T-cell (primary cell): ENCODE results near the gene CRYM. TPM values are rescaled to one million over a fixed set of nuclear protein-coding genes. Genes with fewer than 3 reads are reported as not detected.
"Not testable (repeated sequence)": the region's sequence is repeated elsewhere in the genome, so short reads cannot be mapped to it uniquely, and the experiment has no call there.

Experiments used
- ATAC-seq, 4 experiments: fragments of 200-7000 bp in 3 of 4; fragments of 150-1000 bp in 1 of 4; cut with Tn5 transposase; replicated peaks in 1 of 4; 1 replicate in 3 of 4; 2 replicates in 1 of 4; pipeline ENCODE4 v1.10.0; 2021; ENCODE audit warnings: moderate library complexity in 3 of 4, mild to moderate bottlenecking in 2 of 4, moderate number of reproducible peaks in 1 of 4
- CTCF ChIA-PET, 2 donors: fragments of 300-600 bp; sonication (Branson Sonifier 250); formaldehyde crosslinking; loops; one replicate each; lab custom pipeline; 2022; ENCODE audit warnings: antibody characterized with exemption in 2 of 2; lab: Charles Lee
- POLR2A ChIA-PET, 2 donors: fragments of 300-600 bp; sonication (Branson Sonifier 250); formaldehyde crosslinking; loops; one replicate each; lab custom pipeline; 2022; ENCODE audit warnings: antibody characterized with exemption in 2 of 2; lab: Charles Lee
- DNase-seq, 35 experiments: peaks; one replicate each; pipeline versions ENCODE4 v3.0.0 to v3.0.0-alpha.2; 2013 to 2023
- H3K27ac ChIP-seq: one replicate; pipeline ENCODE4 v1.5.1; 2013; ENCODE audit warnings: low read length
- H3K27me3 ChIP-seq, 2 experiments: replicated peaks in 1 of 2; 1 replicate in 1 of 2; 2 replicates in 1 of 2; pipeline versions ENCODE4 v1.6.1 to v1.7.0; 2013; ENCODE audit warnings: low read length in 1 of 2, mixed read lengths in 1 of 2; ENCODE audit not compliant: control insufficient read depth in 2 of 2, insufficient read depth in 2 of 2; ENCODE audit errors: extremely low read depth in 1 of 2
- H3K36me3 ChIP-seq, 2 donors: 1 replicate in 1 of 2; 2 replicates in 1 of 2; pipeline versions ENCODE4 v1.6.1 to v1.7.0; 2013; ENCODE audit warnings: low read length in 1 of 2; ENCODE audit not compliant: control insufficient read depth in 2 of 2, insufficient read depth in 1 of 2; ENCODE audit errors: extremely low read depth in 1 of 2
- H3K4me1 ChIP-seq, 2 experiments: 1 replicate in 1 of 2; 2 replicates in 1 of 2; pipeline versions ENCODE4 v1.6.1 to v1.7.0; 2013; ENCODE audit warnings: low read length in 2 of 2, mixed read lengths in 1 of 2; ENCODE audit not compliant: insufficient read depth in 2 of 2, control insufficient read depth in 1 of 2; ENCODE audit errors: extremely low read depth in 1 of 2
- H3K4me3 ChIP-seq, 2 donors: 1 replicate in 1 of 2; 2 replicates in 1 of 2; pipeline versions ENCODE4 v1.5.1 to v1.7.0; 2013; ENCODE audit warnings: mild to moderate bottlenecking in 2 of 2, low read length in 1 of 2, moderate library complexity in 1 of 2; ENCODE audit not compliant: control insufficient read depth in 1 of 2; ENCODE audit errors: extremely low read depth in 1 of 2
- H3K9me3 ChIP-seq: 2 replicates; pipeline ENCODE4 v1.7.0; 2013
- H3K27ac Mint-ChIP-seq, 2 donors: one replicate each; pipeline ENCODE4 v1.8.0; 2020 to 2021; ENCODE audit warnings: mild to moderate bottlenecking in 2 of 2, mixed read lengths in 2 of 2
- H3K27me3 Mint-ChIP-seq, 2 donors: one replicate each; pipeline ENCODE4 v1.8.0; 2021 to 2022; ENCODE audit warnings: mixed read lengths in 2 of 2
- H3K36me3 Mint-ChIP-seq: one replicate; pipeline ENCODE4 v1.8.0; 2021; ENCODE audit warnings: mixed read lengths
- H3K4me1 Mint-ChIP-seq, 3 donors: one replicate each; pipeline ENCODE4 v1.8.0; 2020 to 2022; ENCODE audit warnings: mixed read lengths in 3 of 3, mild to moderate bottlenecking in 1 of 3
- H3K4me3 Mint-ChIP-seq, 3 donors: one replicate each; pipeline ENCODE4 v1.8.0; 2020 to 2022; ENCODE audit warnings: mild to moderate bottlenecking in 3 of 3, mixed read lengths in 3 of 3, moderate library complexity in 3 of 3
- H3K9me3 Mint-ChIP-seq, 3 donors: one replicate each; pipeline ENCODE4 v1.8.0; 2020 to 2022; ENCODE audit warnings: mixed read lengths in 3 of 3
- WGBS: methylation state at CpG from one replicate; pipeline ENCODE4 v1.1.5; 2013; ENCODE audit warnings: missing lambda C conversion rate; ENCODE audit not compliant: insufficient coverage; 5-methylcytosine and 5-hydroxymethylcytosine counted together
- total RNA-seq, 35 experiments: library from RNA in 6 of 35; stranded (reverse) in 6 of 35; fragments of 120-200 nt in 1 of 35; gene quantifications; one replicate each; pipeline versions ENCODE4 v1.2.1 to v1.2.4 and lab custom pipeline; 2013 to 2026

CRYM gene
- total RNA-seq, 5 donors from 2014 or later (not counting 1 experiment from before 2014, with no cell fraction given): 0.19 to 0.23 TPM; not detected in 3

DNA sequence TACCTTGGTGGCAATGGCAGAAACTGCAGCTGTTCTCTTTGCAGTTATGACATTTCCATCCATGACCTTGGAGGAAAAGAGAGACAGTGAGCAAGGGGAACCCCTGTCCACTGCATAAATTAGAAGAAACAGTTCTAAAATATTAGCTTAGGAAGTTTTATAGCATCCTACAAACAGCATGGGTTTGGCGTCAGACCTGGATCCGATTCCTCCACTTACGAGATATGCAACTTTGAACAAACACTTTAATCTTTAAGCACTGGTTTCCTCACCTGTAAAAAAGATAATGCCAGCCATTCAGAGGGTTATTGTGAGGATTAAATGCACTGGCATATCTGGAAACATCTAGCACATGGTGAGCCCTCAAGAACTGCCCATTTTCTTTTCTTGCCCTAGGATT lies 2.6 kb downstream of the CRYM start:
- Mint-ChIP-seq H3K4me1 (peaks cover 7 to 8% (median 7%) of the 10 kb centered on the region in 3 donors), H3K4me3 (no peak overlapping the region), H3K9me3 (no peaks in the 10 kb centered on the region), H3K27ac (no peak overlapping the region), H3K36me3 (no peaks in the 10 kb centered on the region), H3K27me3 (peaks cover 54 to 69% of the 10 kb centered on the region in 2 donors)
- H3K4me3 ChIP-seq: no peak overlapping the region
- peaks cover 0 to 8% of the 10 kb centered on the region in 2 experiments for H3K4me1 ChIP-seq
- peaks cover 0 to 24% of the 10 kb centered on the region in 2 experiments for H3K27me3 ChIP-seq
- H3K36me3 ChIP-seq: no peaks in the 10 kb centered on the region
- H3K27ac ChIP-seq: no peak overlapping the region
- no peak for DNase-seq
- POLR2A ChIA-PET: interaction anchor here in 1 of 2 donors (0.6 kb wide), 1 partner anchor 77 kb away, joined by 4 read pairs; no protein-coding TSS in a partner anchor
- CTCF ChIA-PET: no interaction called here
- no CpG with 5 or more reads among the region's 3 CpGs for WGBS
- ATAC-seq: no peak
- no peaks in the 10 kb centered on the region for H3K9me3 ChIP-seq

- Mint-ChIP-seq H3K4me3 (no peak overlapping the region), H3K9me3 (no peaks in the 10 kb centered on the region), H3K4me1 (peaks cover 7 to 8% (median 7%) of the 10 kb centered on the region in 3 donors), H3K36me3 (no peaks in the 10 kb centered on the region), H3K27ac (no peak overlapping the region), H3K27me3 (peaks cover 46 to 61% of the 10 kb centered on the region in 2 donors)
- Histone ChIP-seq H3K27me3 (peaks cover 0 to 16% of the 10 kb centered on the region in 2 experiments), H3K27ac (no peak overlapping the region), H3K9me3 (no peaks in the 10 kb centered on the region), H3K4me3 (no peak overlapping the region), H3K4me1 (peaks cover 0 to 8% of the 10 kb centered on the region in 2 experiments), H3K36me3 (no peaks in the 10 kb centered on the region)
- DNase-seq (no peak), ATAC-seq (no peak)
- ChIA-PET CTCF (no interaction called here), POLR2A (no interaction called here)
- WGBS: 83% methylated on average over 2 of the region's 5 CpGs
These were observed 3.8 kb downstream of the CRYM start for GRCh38 chr16:21274172-21274726.

DNA sequence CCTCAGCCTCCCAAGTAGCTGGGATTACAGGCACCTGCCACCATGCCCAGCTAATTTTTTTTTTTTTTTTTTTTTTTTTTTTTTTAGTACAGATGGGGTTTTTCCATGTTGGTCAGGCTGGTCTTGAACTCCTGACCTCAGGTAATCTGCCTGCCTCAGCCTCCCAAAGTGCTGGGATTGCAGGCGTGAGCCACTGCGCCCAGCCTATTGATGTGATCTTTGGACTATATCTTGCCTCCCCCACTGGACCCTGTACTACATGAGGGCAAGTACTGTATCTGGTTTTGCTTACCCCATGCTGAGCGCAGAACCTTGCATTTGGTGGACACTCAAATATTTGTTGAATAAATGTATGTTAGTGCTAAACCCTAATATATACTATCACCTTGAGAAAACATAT lies 5.3 kb downstream of the CRYM start:
- H3K27ac ChIP-seq, H3K27me3 ChIP-seq, H3K36me3 Mint-ChIP-seq, H3K4me1 Mint-ChIP-seq, DNase-seq, H3K4me3 ChIP-seq, H3K27ac Mint-ChIP-seq, ATAC-seq, H3K9me3 Mint-ChIP-seq, H3K9me3 ChIP-seq, H3K4me1 ChIP-seq, H3K36me3 ChIP-seq, H3K4me3 Mint-ChIP-seq: not testable (repeated sequence)
- ChIA-PET POLR2A (interaction anchor here in 1 of 2 donors (0.7 kb wide), 1 partner anchor 89 kb away, joined by 6 read pairs; no protein-coding TSS in a partner anchor), CTCF (interaction anchor here (0.5 to 0.6 kb wide), 2 partner anchors 22 to 84 kb away, joined by 4 read pairs; no protein-coding TSS in a partner anchor)
- WGBS: no CpG with 5 or more reads among the region's 3 CpGs
- peaks cover 34 to 46% of the 10 kb centered on the region in 2 donors for H3K27me3 Mint-ChIP-seq

DNA sequence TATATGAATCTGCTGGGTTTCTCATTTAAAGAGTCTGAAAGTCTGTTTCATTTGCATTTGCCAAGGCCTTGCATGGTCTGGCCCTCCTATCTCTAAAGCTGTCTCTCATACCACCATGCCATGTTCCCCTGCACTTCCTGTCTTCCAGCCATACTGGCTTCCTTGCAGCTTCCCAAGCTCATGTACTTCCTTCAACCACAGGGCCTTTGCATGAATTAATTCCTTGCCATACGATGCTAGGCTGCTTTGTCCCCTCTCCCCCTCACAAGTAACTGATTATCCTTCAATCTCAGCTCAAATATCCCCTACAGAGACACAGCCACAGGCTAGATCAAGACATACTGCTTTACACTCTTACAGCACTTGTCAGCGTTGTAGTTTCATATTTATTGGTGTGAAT lies 5.8 kb downstream of the CRYM start:
- no peak for ATAC-seq
- CTCF ChIA-PET: interaction anchor here in 1 of 2 donors (0.6 kb wide), 1 partner anchor 22 kb away, joined by 4 read pairs; no protein-coding TSS in a partner anchor
- no peak for DNase-seq
- H3K27ac ChIP-seq: no peak overlapping the region
- H3K36me3 Mint-ChIP-seq: no peaks in the 10 kb centered on the region
- H3K4me3 ChIP-seq: no peak overlapping the region
- peaks cover 31 to 43% of the 10 kb centered on the region in 2 donors for H3K27me3 Mint-ChIP-seq
- H3K9me3 Mint-ChIP-seq: no peaks in the 10 kb centered on the region
- no peaks in the 10 kb centered on the region for H3K36me3 ChIP-seq
- 29% methylated on average over 1 of the region's 2 CpGs for WGBS
- H3K4me1 ChIP-seq: no peaks in the 10 kb centered on the region
- no peaks in the 10 kb centered on the region for H3K4me1 Mint-ChIP-seq
- POLR2A ChIA-PET: interaction anchor here in 1 of 2 donors (0.7 kb wide), 1 partner anchor 89 kb away, joined by 6 read pairs; no protein-coding TSS in a partner anchor
- H3K27me3 ChIP-seq: peaks cover 0 to 3% of the 10 kb centered on the region in 2 experiments
- no peaks in the 10 kb centered on the region for H3K9me3 ChIP-seq
- H3K27ac Mint-ChIP-seq: no peak overlapping the region
- no peak overlapping the region for H3K4me3 Mint-ChIP-seq

GRCh38 chr16:21268236-21268635 lies 9.9 kb downstream of the CRYM start:
- ATAC-seq: no peak
- Histone ChIP-seq H3K27me3 (no peaks in the 10 kb centered on the region), H3K4me3 (no peak overlapping the region), H3K4me1 (no peaks in the 10 kb centered on the region), H3K27ac (no peak overlapping the region), H3K9me3 (no peaks in the 10 kb centered on the region), H3K36me3 (no peaks in the 10 kb centered on the region)
- no peaks in the 10 kb centered on the region for H3K36me3 Mint-ChIP-seq
- H3K4me1 Mint-ChIP-seq: peaks cover 0 to 2% (median 0%) of the 10 kb centered on the region in 3 donors
- H3K27me3 Mint-ChIP-seq: peaks cover 0 to 8% of the 10 kb centered on the region in 2 donors
- no peak for DNase-seq
- WGBS: 83% methylated on average over 2 of the region's 9 CpGs
- H3K27ac Mint-ChIP-seq: no peak overlapping the region
- no peaks in the 10 kb centered on the region for H3K9me3 Mint-ChIP-seq
- POLR2A ChIA-PET: no interaction called here
- H3K4me3 Mint-ChIP-seq: no peak overlapping the region
- CTCF ChIA-PET: no interaction called here

DNA sequence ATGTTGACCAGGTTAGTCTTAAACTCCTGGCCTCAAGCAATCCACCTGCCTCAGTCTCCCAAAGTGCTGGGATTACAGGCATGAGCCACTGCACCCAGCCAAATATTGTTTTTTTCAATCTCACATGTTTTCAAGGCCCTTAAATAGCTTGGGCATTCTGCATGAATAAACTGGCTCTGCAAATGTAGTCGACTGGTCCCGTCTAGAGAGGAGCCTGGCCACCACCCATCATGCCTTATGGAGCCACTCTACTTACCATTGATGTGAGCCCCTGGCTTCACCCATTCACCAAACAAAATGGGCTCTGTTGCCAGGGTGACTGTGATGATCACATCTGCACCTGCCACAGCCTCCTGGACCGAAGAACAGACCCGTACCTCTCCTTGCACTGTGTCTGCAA lies 10.8 kb downstream of the CRYM start:
- no peak overlapping the region for H3K4me3 ChIP-seq
- Mint-ChIP-seq H3K36me3 (no peaks in the 10 kb centered on the region), H3K27ac (no peak overlapping the region), H3K9me3 (no peaks in the 10 kb centered on the region), H3K27me3 (peaks cover 0 to 3% of the 10 kb centered on the region in 2 donors), H3K4me3 (no peak overlapping the region), H3K4me1 (peaks cover 0 to 2% (median 0%) of the 10 kb centered on the region in 3 donors)
- ChIA-PET POLR2A (no interaction called here), CTCF (no interaction called here)
- H3K27me3 ChIP-seq: no peaks in the 10 kb centered on the region
- ATAC-seq: no peak
- no peak for DNase-seq
- no peaks in the 10 kb centered on the region for H3K36me3 ChIP-seq
- 84% methylated on average over 4 of the region's 4 CpGs for WGBS
- H3K27ac ChIP-seq: no peak overlapping the region
- H3K4me1 ChIP-seq: no peaks in the 10 kb centered on the region
- H3K9me3 ChIP-seq: no peaks in the 10 kb centered on the region
